HG02588 (cell line): ENCODE results near the gene HYAL1.
"Not testable (repeated sequence)": the region's sequence is repeated elsewhere in the genome, so short reads cannot be mapped to it uniquely, and the experiment has no call there.

Source experiments
- ATAC-seq: cut with Tn5 transposase; IDR thresholded peaks from one replicate; pipeline ENCODE4 v1.9.1; 2021; ENCODE audit warnings: mild to moderate bottlenecking, moderate library complexity; ENCODE audit not compliant: unreplicated experiment

Gene HYAL1

GRCh38 chr3:50275141-50275995 is 28.0 kb downstream of the HYAL1 start:
- ATAC-seq: no peak

GRCh38 chr3:50274371-50275104 is 28.8 kb downstream of the HYAL1 start:
- ATAC-seq: no peak

DNA sequence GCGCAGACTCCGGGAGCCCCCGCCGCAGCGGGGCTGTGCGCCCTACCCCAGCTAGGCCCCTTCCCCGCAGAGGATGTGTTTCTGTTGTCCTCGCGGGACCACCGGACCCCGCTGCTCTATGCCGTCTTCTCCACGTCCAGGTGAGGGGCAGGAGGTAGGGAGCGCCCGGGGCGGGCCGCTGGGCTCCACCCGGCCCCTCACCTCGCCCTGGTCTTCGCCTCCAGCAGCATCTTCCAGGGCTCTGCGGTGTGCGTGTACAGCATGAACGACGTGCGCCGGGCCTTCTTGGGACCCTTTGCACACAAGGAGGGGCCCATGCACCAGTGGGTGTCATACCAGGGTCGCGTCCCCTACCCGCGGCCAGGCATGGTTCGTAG is 29.7 kb downstream of the HYAL1 start:
- ATAC-seq: no peak

- ATAC-seq: peak; percentile 69
These were observed 30.3 kb downstream of the HYAL1 start for GRCh38 chr3:50272911-50273688.

- not testable (repeated sequence) for ATAC-seq
These were observed 30.9 kb downstream of the HYAL1 start for GRCh38 chr3:50272538-50272910.

GRCh38 chr3:50271314-50271936 is 31.9 kb downstream of the HYAL1 start:
- ATAC-seq: no peak

DNA sequence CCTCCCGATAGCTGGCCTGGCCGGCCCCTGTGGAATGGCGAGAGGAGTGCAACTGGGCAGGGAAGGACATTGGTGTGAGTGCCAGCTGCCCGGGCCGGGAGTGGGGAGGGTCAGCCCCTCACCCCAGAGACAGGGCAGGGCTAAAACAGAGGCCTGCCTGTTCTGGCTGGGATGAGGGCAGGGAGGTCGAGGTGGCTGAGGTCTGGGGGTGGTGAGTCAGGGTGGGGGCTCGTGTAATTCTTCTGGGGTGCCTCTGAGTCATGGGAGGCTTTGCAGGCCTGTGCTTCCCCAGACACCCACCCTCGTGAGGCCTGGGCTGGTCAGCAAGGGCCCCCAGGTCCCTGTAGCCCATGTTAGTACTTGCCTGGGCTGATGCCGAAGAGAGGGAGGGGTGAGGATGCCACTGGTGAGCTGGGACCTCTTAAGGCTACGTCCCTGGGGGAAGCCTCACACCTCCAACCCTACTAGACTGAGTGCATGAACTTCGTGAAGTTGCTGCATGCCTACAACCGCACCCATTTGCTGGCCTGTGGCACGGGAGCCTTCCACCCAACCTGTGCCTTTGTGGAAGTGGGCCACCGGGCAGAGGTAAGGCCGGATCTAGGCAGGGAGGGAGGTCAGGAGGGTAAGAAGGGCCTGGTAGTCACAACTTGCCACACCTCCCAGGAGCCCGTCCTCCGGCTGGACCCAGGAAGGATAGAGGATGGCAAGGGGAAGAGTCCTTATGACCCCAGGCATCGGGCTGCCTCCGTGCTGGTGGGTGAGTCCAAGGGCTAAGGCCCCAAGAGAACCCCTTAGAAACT is 32.8 kb downstream of the HYAL1 start:
- no peak for ATAC-seq

DNA sequence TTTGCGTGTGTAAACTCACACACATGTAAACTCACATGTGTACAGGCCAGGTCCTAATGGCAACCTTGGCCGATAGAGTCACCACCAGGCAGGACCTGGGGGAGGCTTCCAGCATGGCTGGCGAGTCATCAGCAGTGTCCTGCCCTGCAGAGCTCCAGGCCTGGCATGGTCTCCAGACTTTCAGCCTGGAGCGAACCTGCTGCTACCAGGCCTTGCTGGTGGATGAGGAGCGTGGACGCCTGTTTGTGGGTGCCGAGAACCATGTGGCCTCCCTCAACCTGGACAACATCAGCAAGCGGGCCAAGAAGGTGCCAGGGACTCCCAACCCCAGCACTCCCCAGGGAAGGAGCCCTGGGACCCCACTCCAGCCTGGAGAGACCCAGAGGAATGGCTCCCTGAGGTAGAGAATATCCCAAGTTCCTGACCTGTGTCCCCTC is 33.4 kb downstream of the HYAL1 start:
- no peak for ATAC-seq

DNA sequence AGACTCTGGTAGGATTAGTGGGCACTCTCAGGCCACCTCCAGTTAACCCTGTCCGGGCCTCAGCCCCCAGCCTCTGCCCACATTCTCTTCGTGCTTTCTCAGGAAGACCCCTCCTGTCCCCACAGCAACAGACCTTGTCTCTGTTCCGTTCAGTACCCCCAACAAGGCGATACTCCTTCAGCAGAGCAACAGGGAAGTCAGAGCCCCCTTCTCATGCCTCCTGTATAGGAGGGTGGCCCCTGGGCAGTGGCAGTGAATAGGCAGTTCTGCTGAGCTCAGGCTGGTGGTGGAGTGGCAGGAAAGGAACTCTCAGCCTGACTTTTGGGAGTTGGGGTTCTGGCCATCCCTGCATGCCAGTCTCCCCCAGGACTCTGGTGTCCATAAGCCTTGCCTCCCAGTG is 33.9 kb downstream of the HYAL1 start:
- no peak for ATAC-seq

DNA sequence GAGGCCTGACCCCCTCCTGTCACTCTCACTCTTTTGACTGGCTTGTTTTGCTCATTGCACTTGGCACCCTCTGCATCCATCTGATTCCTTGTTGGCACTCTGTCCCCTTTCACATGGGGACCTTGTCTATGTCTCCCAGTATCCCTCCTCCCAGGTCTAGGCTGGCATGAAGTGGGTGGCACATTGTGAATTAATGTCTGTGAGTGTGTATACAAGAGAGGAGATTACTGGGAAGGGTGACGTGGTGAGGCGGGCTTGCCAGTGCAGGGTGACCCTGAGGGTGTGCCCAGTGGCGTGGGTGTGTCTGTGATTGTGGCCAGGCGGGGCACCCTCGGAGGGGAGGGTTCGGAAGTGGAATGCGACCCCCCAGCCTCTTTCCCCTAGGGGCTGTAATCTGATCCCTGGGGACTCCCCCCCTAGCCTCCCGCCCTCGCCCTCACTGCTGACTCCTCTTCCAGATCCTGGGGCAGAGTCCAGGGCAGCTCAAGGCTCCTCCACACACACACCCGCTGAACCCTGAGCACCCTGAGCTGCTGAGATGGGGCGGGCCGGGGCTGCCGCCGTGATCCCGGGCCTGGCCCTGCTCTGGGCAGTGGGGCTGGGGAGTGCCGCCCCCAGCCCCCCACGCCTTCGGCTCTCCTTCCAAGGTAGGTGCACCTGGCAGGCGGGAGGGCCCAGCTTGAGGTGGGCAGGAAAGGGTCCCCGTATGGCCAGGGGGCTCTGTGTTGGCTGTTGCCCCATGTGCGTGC is 34.5 kb downstream of the HYAL1 start, which contains the start of gene SEMA3B:
Gene SEMA3B, plus strand, starts transcription at position 445 of the 749 bp plus-strand sequence. Its CDS starts 94 bp downstream, at position 539.
- ATAC-seq: no peak

- no peak for ATAC-seq
These were observed 35.1 kb downstream of the HYAL1 start for GRCh38 chr3:50268276-50268675.

GRCh38 chr3:50267280-50267913 is 36.0 kb downstream of the HYAL1 start:
- no peak for ATAC-seq

DNA sequence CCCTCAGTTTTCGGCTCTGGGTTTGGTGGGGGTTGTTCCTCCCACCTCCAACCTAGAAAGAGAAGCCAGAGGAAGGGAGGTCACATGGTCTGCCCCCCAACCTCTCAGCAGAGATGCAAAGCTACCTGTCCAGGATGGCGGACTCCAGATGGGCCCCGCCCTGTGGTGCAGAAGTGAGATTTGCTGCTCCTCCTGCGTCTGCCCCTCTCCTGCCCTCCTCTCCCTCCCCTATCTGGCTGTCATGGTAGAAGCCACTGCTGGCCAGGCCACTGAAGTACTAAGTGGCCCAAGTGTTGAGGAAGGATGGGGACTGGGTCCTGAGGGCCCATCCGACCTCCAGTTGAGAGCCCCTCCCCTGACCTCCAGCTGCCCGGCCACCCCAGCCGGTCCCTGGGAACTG is 36.5 kb downstream of the HYAL1 start:
- no peak for ATAC-seq

GRCh38 chr3:50266017-50266416 is 37.4 kb downstream of the HYAL1 start:
- no peak for ATAC-seq

DNA sequence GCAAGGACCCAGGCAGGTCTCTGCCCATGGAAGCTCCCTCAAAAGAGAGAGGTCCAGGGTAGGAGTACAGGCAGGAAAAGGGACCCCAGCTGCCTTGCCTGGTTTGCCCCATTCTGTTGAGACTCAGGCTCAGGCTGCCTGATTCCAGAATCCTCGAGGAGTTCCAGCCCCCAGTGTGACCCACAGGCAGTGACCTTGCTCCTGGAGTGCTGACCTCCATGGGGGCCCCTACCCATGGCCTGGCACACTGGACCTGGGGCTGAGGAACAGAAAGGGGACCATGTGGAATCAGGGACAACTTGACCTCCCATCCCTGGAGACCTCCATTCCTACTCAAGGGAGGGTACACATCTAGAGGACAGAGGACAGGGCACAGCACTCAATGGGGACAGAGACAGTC is 37.8 kb downstream of the HYAL1 start:
- ATAC-seq: no peak

GRCh38 chr3:50264964-50265485 is 38.3 kb downstream of the HYAL1 start:
- no peak for ATAC-seq

DNA sequence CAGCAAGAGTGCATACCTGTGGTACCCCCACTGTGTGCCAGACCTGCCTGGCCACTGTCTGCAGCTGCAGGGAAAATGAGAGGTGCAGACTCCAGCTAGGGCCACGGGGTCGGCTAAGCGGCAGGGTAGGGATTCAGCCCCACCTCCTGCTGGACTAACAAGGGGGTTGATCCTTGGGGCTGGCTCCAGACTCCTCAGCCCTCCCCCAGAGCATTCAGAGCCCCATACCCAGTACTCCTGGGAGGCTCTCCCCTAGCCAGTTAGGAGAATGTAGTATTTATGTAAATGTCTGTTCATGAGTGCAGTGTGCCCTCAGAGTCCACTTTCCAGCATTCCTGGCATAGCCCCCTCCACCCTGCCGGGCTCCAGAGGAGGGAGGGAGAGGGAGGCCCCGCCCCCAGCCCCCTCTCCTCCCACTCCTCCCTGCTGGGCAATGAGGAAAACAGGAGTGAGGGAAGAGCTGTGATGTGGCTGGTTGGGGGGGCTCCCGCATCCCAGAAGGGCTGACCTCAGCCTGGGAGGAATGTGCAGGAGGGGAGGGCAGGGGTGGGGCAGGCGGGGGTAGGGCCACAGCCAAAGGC is 38.9 kb downstream of the HYAL1 start:
- ATAC-seq: no peak
